OCI-LY3 (cell line): ENCODE results near the gene A3GALT2.

Experiments used
- H2AFZ ChIP-seq: fragments of 200-600, 300-600 bp; shearing (Covaris generic); 2 replicates; pipeline ENCODE4 v1.6.0; 2014; ENCODE audit warnings: antibody characterized with exemption, low read depth, low read length
- H3K27ac ChIP-seq: fragments of 200-600, 300-600 bp; sonication (generic); 2 replicates; pipeline ENCODE4 v1.5.1; 2014; ENCODE audit warnings: mild to moderate bottlenecking, low read length, moderate library complexity, mixed read lengths
- H3K27me3 ChIP-seq: fragments of 200-600, 300-600 bp; sonication (generic); 2 replicates; pipeline ENCODE4 v1.6.1; 2014; ENCODE audit warnings: low read depth, low read length, mixed read lengths
- H3K36me3 ChIP-seq: fragments of 200-600, 300-600 bp; sonication (generic); replicated peaks from 2 replicates; pipeline ENCODE3; 2014; ENCODE audit warnings: low read depth, low read length, mixed read lengths
- H3K4me1 ChIP-seq: fragments of 300-600, 200-600 bp; sonication (generic); 2 replicates; pipeline ENCODE4 v1.6.1; 2014; ENCODE audit warnings: low read length, mixed read lengths
- H3K4me2 ChIP-seq: fragments of 200-600, 300-600 bp; sonication (generic); 2 replicates; pipeline ENCODE4 v1.6.1; 2014; ENCODE audit warnings: low read length, mixed read lengths
- H3K4me3 ChIP-seq: fragments of 300-600, 200-600 bp; sonication (generic); 2 replicates; pipeline ENCODE4 v1.5.1; 2014; ENCODE audit warnings: antibody characterized with exemption, mild to moderate bottlenecking, low read length, moderate library complexity
- H3K79me2 ChIP-seq: fragments of 300-600, 200-600 bp; shearing (Covaris generic); 2 replicates; pipeline ENCODE4 v1.6.1; 2014; ENCODE audit warnings: mild to moderate bottlenecking, low read length, mixed read lengths
- H3K9ac ChIP-seq: fragments of 300-600, 200-600 bp; shearing (Covaris generic); 2 replicates; pipeline ENCODE4 v1.6.0; 2014; ENCODE audit warnings: mild to moderate bottlenecking, low read length, moderate library complexity
- H3K9me3 ChIP-seq: fragments of 200-600, 300-600 bp; shearing (Covaris generic); 2 replicates; pipeline ENCODE4 v1.6.1; 2014; ENCODE audit warnings: low read length, mixed read lengths; ENCODE audit not compliant: insufficient read depth
- H4K20me1 ChIP-seq: fragments of 200-600, 300-600 bp; sonication (generic); 2 replicates; pipeline ENCODE4 v1.6.1; 2016; ENCODE audit warnings: low read length, mixed read lengths; ENCODE audit not compliant: insufficient read depth
- CTCF ChIP-seq: fragments of 200-600, 300-600 bp; sonication (generic); IDR thresholded peaks from 2 replicates; pipeline ENCODE4 v1.5.1; 2014; ENCODE audit warnings: antibody characterized with exemption, low read length, low read depth
- EZH2phosphoT487 ChIP-seq: fragments of 200-600 bp; shearing (Covaris generic); IDR thresholded peaks from 2 replicates; pipeline ENCODE4 v1.6.1; 2018; ENCODE audit warnings: antibody characterized with exemption, mixed run types, low read depth

Gene A3GALT2

GRCh38 chr1:33364565-33364918 is 43.6 kb upstream of the A3GALT2 start:
- H3K27me3 ChIP-seq, result no peaks in the 10 kb centered on the region; the same call in 1 of the 2 replicates
- H3K4me1 ChIP-seq, result 0 out of 2 replicates have a peak, but pooled peaks cover 3% of the 10 kb centered on the region
- H3K4me3 ChIP-seq, result no peak overlapping the region
- H3K36me3 ChIP-seq, result no peaks in the 10 kb centered on the region
- H3K27ac ChIP-seq, result no peak overlapping the region
- H2AFZ ChIP-seq, result no peak overlapping the region
- H4K20me1 ChIP-seq, result no peaks in the 10 kb centered on the region
- H3K4me2 ChIP-seq, result no peak overlapping the region
- no peaks in the 10 kb centered on the region for H3K79me2 ChIP-seq
- H3K9me3 ChIP-seq, result no peaks in the 10 kb centered on the region
- no peak overlapping the region for H3K9ac ChIP-seq
- TF ChIP-seq CTCF, result no peak
- TF ChIP-seq EZH2phosphoT487, result no peak

GRCh38 chr1:33363470-33363861 is 42.6 kb upstream of the A3GALT2 start:
- H3K27ac ChIP-seq, result no peak overlapping the region
- no peaks in the 10 kb centered on the region for H3K79me2 ChIP-seq
- H3K36me3 ChIP-seq, result no peaks in the 10 kb centered on the region
- H3K4me3 ChIP-seq, result no peak overlapping the region
- no peak overlapping the region for H3K4me2 ChIP-seq
- H2AFZ ChIP-seq, result no peak overlapping the region
- no peaks in the 10 kb centered on the region for H3K9me3 ChIP-seq
- no peak overlapping the region for H3K9ac ChIP-seq
- no peaks in the 10 kb centered on the region for H3K27me3 ChIP-seq
- no peaks in the 10 kb centered on the region for H4K20me1 ChIP-seq
- 0 out of 2 replicates have a peak, but pooled peaks cover 3% of the 10 kb centered on the region for H3K4me1 ChIP-seq
- TF ChIP-seq CTCF (no peak), EZH2phosphoT487 (no peak)

- H3K9ac ChIP-seq, result no peak overlapping the region
- H3K27me3 ChIP-seq, result no peaks in the 10 kb centered on the region
- TF ChIP-seq CTCF, result no peak
- TF ChIP-seq EZH2phosphoT487, result no peak
- H3K36me3 ChIP-seq, result no peaks in the 10 kb centered on the region
- no peak overlapping the region for H2AFZ ChIP-seq
- H3K79me2 ChIP-seq, result no peaks in the 10 kb centered on the region
- H3K27ac ChIP-seq, result no peak overlapping the region
- no peak overlapping the region for H3K4me2 ChIP-seq
- no peaks in the 10 kb centered on the region for H3K9me3 ChIP-seq
- no peaks in the 10 kb centered on the region for H4K20me1 ChIP-seq
- no peak overlapping the region for H3K4me3 ChIP-seq
- H3K4me1 ChIP-seq, result 0 out of 2 replicates have a peak, but pooled peaks cover 3% of the 10 kb centered on the region
Observed at GRCh38 chr1:33363021-33363420, 42.1 kb upstream of the A3GALT2 start.

- Histone ChIP-seq H3K9me3 (no peaks in the 10 kb centered on the region), H3K27ac (no peak overlapping the region), H3K4me1 (no peaks in the 10 kb centered on the region), H3K9ac (no peak overlapping the region), H3K79me2 (no peaks in the 10 kb centered on the region), H3K27me3 (no peaks in the 10 kb centered on the region), H3K4me3 (no peak overlapping the region), H4K20me1 (no peaks in the 10 kb centered on the region), H3K36me3 (no peaks in the 10 kb centered on the region), H3K4me2 (no peak overlapping the region), H2AFZ (no peak overlapping the region)
- no peak for TF ChIP-seq CTCF
- TF ChIP-seq EZH2phosphoT487, result no peak
Observed at GRCh38 chr1:33361532-33362235, 40.8 kb upstream of the A3GALT2 start.
